ENCODE data around the gene RABIF. TPM values are rescaled to one million over a fixed set of nuclear protein-coding genes. Genes with fewer than 3 reads are reported as not detected.

RABIF gene
- total and polyA plus RNA-seq, 3 experiments from 2014 or later: 13.9 to 22.2 (median 14.0) TPM

- Mint-ChIP-seq H3K4me1 (no peaks in the 10 kb centered on the region), H3K27me3 (no peaks in the 10 kb centered on the region), H3K4me3 (no peak overlapping the region), H3K27ac (peak overlapping the region in 1 of 8 donors; percentile 89), H3K9me3 (no peaks in the 10 kb centered on the region), H3K36me3 (peaks cover 5 to 66% (median 12%) of the 10 kb centered on the region in 3 donors)
- Histone ChIP-seq H3K27me3 (ENCODE audit: insufficient read depth, low read length, poor library complexity, severe bottlenecking) (no peaks in the 10 kb centered on the region), H3K27ac (ENCODE audit: low read depth, low read length) (no peak overlapping the region), H3K4me3 (ENCODE audit: low read length) (no peak overlapping the region), H3K4me1 (ENCODE audit: insufficient read depth, low read length) (no peaks in the 10 kb centered on the region), H3K36me3 (ENCODE audit: insufficient read depth, low read length) (peaks cover 9% of the 10 kb centered on the region), H3K9me3 (ENCODE audit: low read length) (no peaks in the 10 kb centered on the region)
- DNase-seq: no peak
- ChIA-PET POLR2A (no interaction called here), CTCF (no interaction called here)
These were observed 12.6 kb upstream of the RABIF start for GRCh38 chr1:202901555-202901954.

GRCh38 chr1:202892501-202892900, 3.6 kb upstream of the RABIF start:
- POLR2A ChIA-PET: no interaction called here
- no peak overlapping the region for H3K27ac ChIP-seq (ENCODE audit: low read depth, low read length)

DNA sequence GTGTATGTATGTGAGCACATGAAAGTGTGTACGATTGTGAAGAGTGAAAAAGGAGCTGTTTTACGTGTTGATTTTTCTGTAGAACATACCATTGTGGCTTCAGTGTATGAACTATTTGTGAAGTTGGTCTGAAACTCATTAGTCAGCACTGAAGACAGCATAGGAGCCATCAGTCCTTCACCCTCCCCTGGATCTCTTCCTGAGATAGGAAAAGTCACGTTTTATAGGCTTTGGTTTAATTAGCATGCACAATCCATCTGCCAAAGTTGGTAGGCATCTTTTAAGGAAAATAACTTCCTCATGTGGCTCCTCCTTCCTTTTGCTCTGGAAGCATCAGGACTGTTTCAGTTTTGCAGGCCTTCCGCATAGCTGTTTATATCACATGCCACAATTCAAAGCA, 1.4 kb upstream of the RABIF start:
- Histone ChIP-seq H3K4me1 (ENCODE audit: insufficient read depth, low read length) (peaks cover 16% of the 10 kb centered on the region), H3K36me3 (ENCODE audit: insufficient read depth, low read length) (peaks cover 16% of the 10 kb centered on the region), H3K4me3 (ENCODE audit: low read length) (no peak overlapping the region), H3K27ac (ENCODE audit: low read depth, low read length) (no peak overlapping the region), H3K9me3 (ENCODE audit: low read length) (no peaks in the 10 kb centered on the region), H3K27me3 (ENCODE audit: insufficient read depth, low read length, poor library complexity, severe bottlenecking) (no peaks in the 10 kb centered on the region)
- Mint-ChIP-seq H3K4me1 (peaks cover 18 to 26% (median 22%) of the 10 kb centered on the region in 3 donors), H3K4me3 (peak overlapping the region in 1 of 7 donors; percentile 22), H3K9me3 (no peaks in the 10 kb centered on the region), H3K36me3 (peaks cover 0 to 47% (median 25%) of the 10 kb centered on the region in 3 donors), H3K27ac (peak overlapping the region in 6 of 8 donors; percentile 8 to 100 (median 60)), H3K27me3 (no peaks in the 10 kb centered on the region)
- DNase-seq: no peak
- ChIA-PET POLR2A (interaction anchor here (0.6 to 1.2 kb wide), 2 partner anchors 117 to 962 kb away, joined by 3 to 5 read pairs; partner anchors contain the start of gene TMEM183A), CTCF (interaction anchor here (0.9 to 1.5 kb wide), 2 partner anchors 37 to 65 kb away, joined by 3 read pairs; partner anchors contain the start of gene KLHL12)

More at GRCh38 chr1:202892501-202892900, 3.6 kb upstream of the RABIF start:
- Histone ChIP-seq H3K4me1 (ENCODE audit: insufficient read depth, low read length) (peaks cover 15% of the 10 kb centered on the region), H3K4me3 (ENCODE audit: low read length) (no peak overlapping the region), H3K9me3 (ENCODE audit: low read length) (no peaks in the 10 kb centered on the region), H3K27me3 (ENCODE audit: insufficient read depth, low read length, poor library complexity, severe bottlenecking) (no peaks in the 10 kb centered on the region), H3K36me3 (ENCODE audit: insufficient read depth, low read length) (peaks cover 22% of the 10 kb centered on the region)
- CTCF ChIA-PET: no interaction called here
- Mint-ChIP-seq H3K4me1 (peaks cover 16 to 17% (median 17%) of the 10 kb centered on the region in 3 donors), H3K36me3 (peaks cover 0 to 65% (median 31%) of the 10 kb centered on the region in 3 donors), H3K4me3 (no peak overlapping the region), H3K9me3 (no peaks in the 10 kb centered on the region), H3K27me3 (no peaks in the 10 kb centered on the region), H3K27ac (no peak overlapping the region)
- DNase-seq: no peak

- Histone ChIP-seq H3K27me3 (ENCODE audit: insufficient read depth, low read length, poor library complexity, severe bottlenecking) (no peaks in the 10 kb centered on the region), H3K4me1 (ENCODE audit: insufficient read depth, low read length) (peaks cover 16% of the 10 kb centered on the region), H3K9me3 (ENCODE audit: low read length) (no peaks in the 10 kb centered on the region), H3K36me3 (ENCODE audit: insufficient read depth, low read length) (no peaks in the 10 kb centered on the region), H3K4me3 (ENCODE audit: low read length) (peak overlapping the region; percentile 92), H3K27ac (ENCODE audit: low read depth, low read length) (peak overlapping the region; percentile 91)
- Mint-ChIP-seq H3K4me3 (peak overlapping the region; percentile 87 to 99 (median 89)), H3K4me1 (peaks cover 23 to 42% (median 35%) of the 10 kb centered on the region in 3 donors), H3K36me3 (peaks cover 0 to 35% (median 12%) of the 10 kb centered on the region in 3 donors), H3K27ac (peak overlapping the region; percentile 70 to 94 (median 89)), H3K27me3 (no peaks in the 10 kb centered on the region), H3K9me3 (no peaks in the 10 kb centered on the region)
- POLR2A ChIA-PET: interaction anchor here (0.9 to 1.2 kb wide), 5 partner anchors 78 to 119 kb away, joined by 3 to 10 read pairs (median 4); partner anchors contain the start of genes KDM5B, PCAT6 and TMEM183A
- CTCF ChIA-PET: no interaction called here
- DNase-seq: no peak
These were observed 773 bp downstream of the RABIF start for GRCh38 chr1:202888221-202888530.

- DNase-seq: no peak
- H3K27me3 Mint-ChIP-seq: no peaks in the 10 kb centered on the region
- H3K36me3 Mint-ChIP-seq: peaks cover 6 to 61% (median 18%) of the 10 kb centered on the region in 3 donors
- Histone ChIP-seq H3K27ac (ENCODE audit: low read depth, low read length) (no peak overlapping the region), H3K27me3 (ENCODE audit: insufficient read depth, low read length, poor library complexity, severe bottlenecking) (no peaks in the 10 kb centered on the region), H3K9me3 (ENCODE audit: low read length) (no peaks in the 10 kb centered on the region), H3K4me1 (ENCODE audit: insufficient read depth, low read length) (no peaks in the 10 kb centered on the region), H3K36me3 (ENCODE audit: insufficient read depth, low read length) (peaks cover 19% of the 10 kb centered on the region), H3K4me3 (ENCODE audit: low read length) (no peak overlapping the region)
- no peak overlapping the region for H3K4me3 Mint-ChIP-seq
- peaks cover 12 to 28% (median 24%) of the 10 kb centered on the region in 3 donors for H3K4me1 Mint-ChIP-seq
- no peaks in the 10 kb centered on the region for H3K9me3 Mint-ChIP-seq
- ChIA-PET POLR2A (no interaction called here), CTCF (no interaction called here)
- no peak overlapping the region for H3K27ac Mint-ChIP-seq
These were observed 7.9 kb downstream of the RABIF start for GRCh38 chr1:202880961-202881460.

- DNase-seq: no peak
- CTCF ChIA-PET: no interaction called here
- no peaks in the 10 kb centered on the region for H3K27me3 ChIP-seq (ENCODE audit: insufficient read depth, low read length, poor library complexity, severe bottlenecking)
- no peak overlapping the region for H3K4me3 ChIP-seq (ENCODE audit: low read length)
- H3K4me1 ChIP-seq (ENCODE audit: insufficient read depth, low read length): no peaks in the 10 kb centered on the region
- no peak overlapping the region for H3K27ac ChIP-seq (ENCODE audit: low read depth, low read length)
- Mint-ChIP-seq H3K27ac (peak overlapping the region in 2 of 8 donors; percentile 24 to 37), H3K9me3 (no peaks in the 10 kb centered on the region), H3K36me3 (peaks cover 6 to 62% (median 18%) of the 10 kb centered on the region in 3 donors), H3K4me3 (no peak overlapping the region), H3K4me1 (peaks cover 10 to 21% (median 20%) of the 10 kb centered on the region in 3 donors), H3K27me3 (no peaks in the 10 kb centered on the region)
- POLR2A ChIA-PET: no interaction called here
- peaks cover 19% of the 10 kb centered on the region for H3K36me3 ChIP-seq (ENCODE audit: insufficient read depth, low read length)
- H3K9me3 ChIP-seq (ENCODE audit: low read length): no peaks in the 10 kb centered on the region
These were observed 8.9 kb downstream of the RABIF start for GRCh38 chr1:202880062-202880461.

- ChIA-PET POLR2A (no interaction called here), CTCF (no interaction called here)
- DNase-seq: no peak
- Histone ChIP-seq H3K9me3 (ENCODE audit: low read length) (no peaks in the 10 kb centered on the region), H3K27ac (ENCODE audit: low read depth, low read length) (no peak overlapping the region), H3K27me3 (ENCODE audit: insufficient read depth, low read length, poor library complexity, severe bottlenecking) (no peaks in the 10 kb centered on the region), H3K4me1 (ENCODE audit: insufficient read depth, low read length) (no peaks in the 10 kb centered on the region), H3K4me3 (ENCODE audit: low read length) (no peak overlapping the region), H3K36me3 (ENCODE audit: insufficient read depth, low read length) (peaks cover 19% of the 10 kb centered on the region)
- Mint-ChIP-seq H3K9me3 (no peaks in the 10 kb centered on the region), H3K4me3 (no peak overlapping the region), H3K27ac (peak overlapping the region in 1 of 8 donors; percentile 10), H3K36me3 (peaks cover 6 to 58% (median 18%) of the 10 kb centered on the region in 3 donors), H3K27me3 (no peaks in the 10 kb centered on the region), H3K4me1 (peaks cover 7 to 19% (median 16%) of the 10 kb centered on the region in 3 donors)
These were observed 9.8 kb downstream of the RABIF start for GRCh38 chr1:202879128-202879527.

GRCh38 chr1:202873026-202873425, 15.9 kb downstream of the RABIF start:
- H3K4me3 Mint-ChIP-seq: no peak overlapping the region
- Histone ChIP-seq H3K36me3 (ENCODE audit: insufficient read depth, low read length) (no peaks in the 10 kb centered on the region), H3K9me3 (ENCODE audit: low read length) (no peaks in the 10 kb centered on the region), H3K27ac (ENCODE audit: low read depth, low read length) (no peak overlapping the region), H3K4me3 (ENCODE audit: low read length) (no peak overlapping the region), H3K4me1 (ENCODE audit: insufficient read depth, low read length) (no peaks in the 10 kb centered on the region), H3K27me3 (ENCODE audit: insufficient read depth, low read length, poor library complexity, severe bottlenecking) (no peaks in the 10 kb centered on the region)
- H3K4me1 Mint-ChIP-seq: no peaks in the 10 kb centered on the region
- no peak for DNase-seq
- H3K36me3 Mint-ChIP-seq: peaks cover 0 to 9% (median 4%) of the 10 kb centered on the region in 3 donors
- ChIA-PET CTCF (no interaction called here), POLR2A (no interaction called here)
- H3K27me3 Mint-ChIP-seq: peaks cover 0 to 8% of the 10 kb centered on the region in 2 donors
- no peak overlapping the region for H3K27ac Mint-ChIP-seq
- no peaks in the 10 kb centered on the region for H3K9me3 Mint-ChIP-seq

Measured in CD8-positive, alpha-beta memory T cell (primary cell).